GM12878 (cell line): ENCODE data around the gene KHK. TPM values are rescaled to one million over a fixed set of nuclear protein-coding genes. Genes with fewer than 3 reads are reported as not detected.

Source experiments
- ATAC-seq: fragments of 200-7000 bp; cut with Tn5 transposase; 3 replicates; pipeline ENCODE4 v1.9.1; 2020; ENCODE audit warnings: mild to moderate bottlenecking, moderate library complexity
- BruUV-seq: library from RNA; stranded (reverse); fragments of 400-500 nt; replicated peaks from 2 replicates; lab custom pipeline; 2021; lab: Mats Ljungman, UMichigan
- CTCF ChIA-PET: fragments of 300-600 bp; sonication (Branson Sonifier 250); formaldehyde crosslinking; extraction: SDS; loops from one replicate; lab custom pipeline; 2021; ENCODE audit warnings: inconsistent platforms; lab: Yijun Ruan, JAX
- POLR2A ChIA-PET: fragments of 350-600 bp; formaldehyde crosslinking; extraction: SDS; loops from one replicate; lab custom pipeline; 2021; ENCODE audit warnings: inconsistent platforms; lab: Charles Lee
- RAD21 ChIA-PET: fragments of 300-600 bp; sonication (Branson Sonifier 250); formaldehyde crosslinking; loops from one replicate; lab custom pipeline; 2023; ENCODE audit warnings: antibody characterized with exemption; ENCODE audit not compliant: unreplicated experiment; lab: Charles Lee
- SMC1A ChIA-PET: fragments of 300-600 bp; sonication (Branson Sonifier 250); formaldehyde crosslinking; loops from one replicate; lab custom pipeline; 2023; ENCODE audit not compliant: unreplicated experiment, uncharacterized antibody; lab: Charles Lee
- DNase-seq: peaks from one replicate; pipeline ENCODE4 v3.0.0-alpha.2; 2011; ENCODE audit warnings: low read depth, low spot score
- FAIRE-seq: peaks from 3 replicates; lab custom pipeline; 2011; peaks lifted over from hg19 to GRCh38; lab: Jason Lieb, UNC
- H2AFZ ChIP-seq: 2 replicates; pipeline ENCODE4 v1.6.0; 2011; ENCODE audit warnings: low read depth, low read length, control low read depth; ENCODE audit not compliant: control insufficient read depth
- H3K27ac ChIP-seq: 2 replicates; pipeline ENCODE4 v1.5.1; 2011; ENCODE audit warnings: control low read depth; ENCODE audit not compliant: control insufficient read depth, insufficient read depth
- H3K27me3 ChIP-seq, 2 experiments: replicated peaks in 1 of 2; 2 replicates each; pipeline versions ENCODE4 v1.6.0 to v1.6.1; 2011; ENCODE audit warnings: low read length in 1 of 2; ENCODE audit not compliant: control insufficient read depth in 2 of 2, insufficient read depth in 2 of 2
- H3K36me3 ChIP-seq, 2 experiments: 2 replicates each; pipeline ENCODE4 v1.5.1; 2011; ENCODE audit warnings: low read length in 1 of 2; ENCODE audit not compliant: control insufficient read depth in 2 of 2, insufficient read depth in 2 of 2
- H3K4me1 ChIP-seq: 2 replicates; pipeline ENCODE4 v1.6.1; 2011; ENCODE audit warnings: mild to moderate bottlenecking, low read length, moderate library complexity, mixed read lengths; ENCODE audit not compliant: control insufficient read depth, insufficient read depth
- H3K4me2 ChIP-seq: 2 replicates; pipeline ENCODE4 v1.6.0; 2011; ENCODE audit warnings: control low read depth; ENCODE audit not compliant: control insufficient read depth, insufficient read depth
- H3K4me3 ChIP-seq: fragments of 200-600 bp; sonication (generic); 2 replicates; pipeline ENCODE4 v1.5.1; 2016
- H3K79me2 ChIP-seq: 2 replicates; pipeline ENCODE4 v1.6.0; 2011; ENCODE audit warnings: low read length; ENCODE audit not compliant: control insufficient read depth, insufficient read depth
- H3K9ac ChIP-seq: 2 replicates; pipeline ENCODE4 v1.8.0; 2011; ENCODE audit warnings: low read length, control low read depth, mixed read lengths; ENCODE audit not compliant: control insufficient read depth, insufficient read depth
- H3K9me3 ChIP-seq: replicated peaks from 3 replicates; pipeline ENCODE4 v1.5.1; 2011; ENCODE audit warnings: mild to moderate bottlenecking, low read length; ENCODE audit not compliant: control insufficient read depth, insufficient read depth
- H4K20me1 ChIP-seq: 2 replicates; pipeline ENCODE4 v1.6.0; 2011; ENCODE audit not compliant: control insufficient read depth, insufficient read depth
- CBFB ChIP-seq: IDR thresholded peaks from 2 replicates; pipeline ENCODE4 v1.6.1; 2016; ENCODE audit warnings: antibody characterized with exemption, low read depth
- CREM ChIP-seq: IDR thresholded peaks from 2 replicates; pipeline ENCODE4 v1.6.1; 2014; ENCODE audit warnings: antibody characterized with exemption, low read depth
- EGR1 ChIP-seq, 2 experiments: IDR thresholded peaks; 1 replicate in 1 of 2; 2 replicates in 1 of 2; pipeline ENCODE4 v1.6.1; 2011 to 2012; ENCODE audit warnings: low read depth in 2 of 2, low read length in 2 of 2, borderline replicate concordance in 1 of 2, mild to moderate bottlenecking in 1 of 2, moderate library complexity in 1 of 2
- EP300 ChIP-seq, 2 experiments: fragments of 150-350 bp in 1 of 2; IDR thresholded peaks; 2 replicates each; pipeline ENCODE4 v1.6.1; 2011 to 2012; ENCODE audit warnings: low read depth in 2 of 2, low read length in 2 of 2, borderline replicate concordance in 1 of 2, improper control_type of control experiment in 1 of 2, inconsistent platforms in 1 of 2; ENCODE audit not compliant: control insufficient read depth in 1 of 2
- KLF5 ChIP-seq: fragments of 450-650 bp; IDR thresholded peaks from 2 replicates; pipeline ENCODE4 v1.6.1; 2014; ENCODE audit warnings: mild to moderate bottlenecking; ENCODE audit not compliant: partially characterized antibody
- NR2C2 ChIP-seq: IDR thresholded peaks from 2 replicates; pipeline ENCODE4 v1.6.1; 2011; ENCODE audit warnings: borderline replicate concordance, low read depth; ENCODE audit not compliant: control insufficient read depth, insufficient read length
- PKNOX1 ChIP-seq: fragments of 450-650 bp; IDR thresholded peaks from 2 replicates; pipeline ENCODE4 v1.6.1; 2016; ENCODE audit warnings: mild to moderate bottlenecking
- POLR2AphosphoS2 ChIP-seq: IDR thresholded peaks from 2 replicates; pipeline ENCODE4 v1.6.1; 2011; ENCODE audit warnings: low read depth, mild to moderate bottlenecking, low read length, improper control_type of control experiment, moderate library complexity
- PRDM15 ChIP-seq: fragments of 450-650 bp; formaldehyde crosslinking; IDR thresholded peaks from 2 replicates; pipeline ENCODE4 v1.4.0; 2020; ENCODE audit warnings: mild to moderate bottlenecking, moderate library complexity
- RUNX3 ChIP-seq: IDR thresholded peaks from 2 replicates; pipeline ENCODE4 v1.6.1; 2012; ENCODE audit warnings: low read length, inconsistent platforms
- SMARCA5 ChIP-seq: fragments of 450-650 bp; IDR thresholded peaks from 2 replicates; pipeline ENCODE4 v1.6.1; 2017; ENCODE audit warnings: mild to moderate bottlenecking
- SREBF2 ChIP-seq: IDR thresholded peaks from 2 replicates; pipeline ENCODE4 v1.6.1; 2012; ENCODE audit warnings: mild to moderate bottlenecking, low read length
- TCF12 ChIP-seq: IDR thresholded peaks from 2 replicates; pipeline ENCODE4 v1.6.1; 2011; ENCODE audit warnings: low read depth, mild to moderate bottlenecking, low read length
- ZBTB33 ChIP-seq: fragments of 450-650 bp; IDR thresholded peaks from 2 replicates; pipeline ENCODE4 v1.6.1; 2017; ENCODE audit warnings: mild to moderate bottlenecking
- ZNF217 ChIP-seq: fragments of 450-650 bp; IDR thresholded peaks from 2 replicates; pipeline ENCODE4 v1.6.1; 2017; ENCODE audit warnings: antibody characterized with exemption, mild to moderate bottlenecking
- WGBS: methylation state at CpG from one replicate; pipeline ENCODE4 v1.1.6; 2016; ENCODE audit warnings: low lambda C conversion rate; ENCODE audit not compliant: insufficient replicate concordance, insufficient coverage; ENCODE audit errors: missing lambda C conversion rate; 5-methylcytosine and 5-hydroxymethylcytosine counted together
- in situ Hi-C: fragments of 300-500 bp; cut with MboI; formaldehyde crosslinking; loops from 9 replicates; pipeline ENCODE4 v1.14.3; 2018; ENCODE audit warnings: mixed read lengths
- intact Hi-C: fragments of 100-400 bp; cut with micrococcal nuclease; formaldehyde crosslinking; loops from one replicate; pipeline ENCODE4 v1.14.2; 2022; ENCODE audit not compliant: unreplicated experiment
- polyA plus RNA-seq, 11 experiments: library from polyadenylated mRNA; depleted of rRNA in 4 of 11; unstranded in 6 of 11; stranded (reverse) in 5 of 11; fragments of >200 nt; fragmentation: Nextera tagmentation in 4 of 11; fragmentation: Illumina TruSeq in 1 of 11; extraction: Ambion mirVana in 4 of 11; extraction: Trizol in 1 of 11; gene quantifications; 1 replicate in 1 of 11; 2 replicates in 10 of 11; pipeline versions ENCODE4 v1.2.1 to v1.2.3, GENCODE V29; 2011 to 2016; ENCODE audit warnings: inconsistent platforms in 2 of 11, missing spikeins in 2 of 11, low read depth in 1 of 11
- total RNA-seq, 4 experiments: library from RNA; depleted of rRNA in 3 of 4; stranded (reverse); fragments of >200 nt in 3 of 4; fragmentation: Illumina TruSeq in 1 of 4; extraction: Trizol in 1 of 4; gene quantifications; 2 replicates each; pipeline versions ENCODE4 v1.2.1 to v1.2.3, GENCODE V29; 2013 to 2021

KHK gene
- total and polyA plus RNA-seq, 10 of the 15 experiments (the other 5 are each of a cell fraction or from before 2014, with no cell fraction given): 0.31 to 11.8 (median 3.9) TPM

GRCh38 chr2:27099334-27099955 lies 12.9 kb downstream of the KHK start:
- DNase-seq (no peak), ATAC-seq (no peak), FAIRE-seq (no peak)
- 84% methylated on average over 16 of the region's 19 CpGs for WGBS
- Histone ChIP-seq H3K27ac (no peak overlapping the region), H3K4me1 (no peaks in the 10 kb centered on the region; the same call in 1 of the 2 replicates), H3K9me3 (no peaks in the 10 kb centered on the region), H4K20me1 (no peaks in the 10 kb centered on the region), H3K79me2 (no peaks in the 10 kb centered on the region), H3K27me3 (no peaks in the 10 kb centered on the region), H3K4me2 (no peak overlapping the region), H3K9ac (no peak overlapping the region), H3K36me3 (no peaks in the 10 kb centered on the region; a peak in 1 of 4 replicates), H2AFZ (no peak overlapping the region), H3K4me3 (no peak overlapping the region)
- ChIA-PET CTCF (interaction anchor here (0.7 to 9.3 kb wide), 14 partner anchors 22 to 583 kb away, joined by 3 to 132 read pairs (median 4); partner anchors contain the start of genes PREB and TRIM54), POLR2A (no interaction called here), RAD21 (interaction anchor here (0.7 to 4.4 kb wide), 7 partner anchors 12 to 204 kb away, joined by 3 to 39 read pairs (median 7); partner anchors contain the start of gene KHK), SMC1A (interaction anchor here (1.0 to 4.7 kb wide), 6 partner anchors 12 to 203 kb away, joined by 3 to 19 read pairs (median 4); no protein-coding TSS in a partner anchor)
- no TSS peak for BruUV-seq
- intact Hi-C loops: no loop called here
- in situ Hi-C loops: loop anchor here (5.0 kb wide), 1 partner anchor 183 kb away; the partner anchor contains the start of gene TRIM54
- TF ChIP-seq TCF12 (no peak), ZNF217 (no peak), SREBF2 (no peak), EP300 (IDR thresholded peaks at IDR 0.05; ENCODE audit: borderline replicate concordance in 1 of 2, control insufficient read depth in 1 of 2, low read depth in 2 of 2, low read length in 2 of 2) (no peak), ZBTB33 (no peak), KLF5 (no peak), EGR1 (IDR thresholded peaks at IDR 0.05; ENCODE audit: borderline replicate concordance in 1 of 2, low read depth in 2 of 2, low read length in 2 of 2) (no peak), CREM (no peak), SMARCA5 (no peak), POLR2AphosphoS2 (no peak), RUNX3 (no peak), PKNOX1 (no peak), PRDM15 (CRISPR knock-in tag) (no peak), CBFB (no peak), NR2C2 (no peak)
